H1 (cell line): Measurements from ENCODE around the gene DYNC2H1.

Experiments used
- FOSL1 ChIP-seq: IDR thresholded peaks from 2 replicates; pipeline ENCODE4 v1.6.1; 2011; ENCODE audit warnings: mild to moderate bottlenecking, low read depth, low read length, moderate library complexity; ENCODE audit not compliant: insufficient read depth
- GABPA ChIP-seq: IDR thresholded peaks from 2 replicates; pipeline ENCODE4 v1.6.1; 2011; ENCODE audit warnings: mild to moderate bottlenecking, low read length, moderate library complexity, borderline replicate concordance; ENCODE audit not compliant: insufficient read depth
- KDM5A ChIP-seq: fragments of 200-600 bp; IDR thresholded peaks from 2 replicates; pipeline ENCODE4 v1.7.1; 2012; ENCODE audit warnings: mild to moderate bottlenecking, low read length, inconsistent platforms, mixed read lengths
- SIN3A ChIP-seq, 2 experiments: IDR thresholded peaks in 1 of 2; conservative IDR thresholded peaks in 1 of 2; 2 replicates each; pipeline ENCODE4 v1.6.1; 2011 to 2012; ENCODE audit warnings: low read length in 2 of 2, improper control_type of control experiment in 1 of 2, low read depth in 1 of 2, mild to moderate bottlenecking in 1 of 2
- TAF1 ChIP-seq: IDR thresholded peaks from 2 replicates; pipeline ENCODE4 v1.6.1; 2011; ENCODE audit warnings: mild to moderate bottlenecking, low read depth, low read length
- TF ChIP-seq, protein P1 (sequence below), 3 experiments: IDR thresholded peaks; 1 replicate in 2 of 3; 2 replicates in 1 of 3; pipeline versions ENCODE4 v1.5.1 to v1.6.1; 2011; ENCODE audit warnings: low read length in 3 of 3, mild to moderate bottlenecking in 3 of 3, inconsistent platforms in 2 of 3, low read depth in 1 of 3, moderate library complexity in 1 of 3; ENCODE audit not compliant: insufficient read depth in 1 of 3; ENCODE audit errors: control extremely low read depth in 1 of 3

DNA sequence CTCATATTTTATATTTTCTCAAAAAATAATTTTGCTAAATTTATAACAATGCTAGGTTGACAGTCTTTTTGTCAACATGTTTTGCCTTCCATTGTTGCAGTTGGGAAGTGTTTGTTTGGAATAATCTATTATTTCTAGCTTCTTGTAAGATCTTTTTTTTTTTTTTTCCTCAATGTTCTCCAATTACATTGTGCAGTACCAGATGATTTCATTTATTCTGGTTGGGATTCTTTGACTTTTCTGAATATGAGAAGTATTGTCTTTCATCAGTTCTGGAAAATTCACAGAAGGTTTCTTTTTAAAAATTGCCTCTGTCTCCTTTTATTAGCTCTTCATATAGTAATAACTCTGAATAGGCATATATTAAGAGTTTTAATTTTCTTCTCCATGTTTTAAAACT lies 245.4 kb downstream of the DYNC2H1 start:
- TF ChIP-seq TAF1 (no peak), FOSL1 (no peak), SIN3A (conservative IDR thresholded peaks at IDR 0.05 in 1 of 2, IDR thresholded peaks at IDR 0.05 in 1 of 2; ENCODE audit: low read depth in 1 of 2, low read length in 2 of 2) (no peak), KDM5A (no peak), GABPA (no peak)
- TF ChIP-seq, protein P1, sequence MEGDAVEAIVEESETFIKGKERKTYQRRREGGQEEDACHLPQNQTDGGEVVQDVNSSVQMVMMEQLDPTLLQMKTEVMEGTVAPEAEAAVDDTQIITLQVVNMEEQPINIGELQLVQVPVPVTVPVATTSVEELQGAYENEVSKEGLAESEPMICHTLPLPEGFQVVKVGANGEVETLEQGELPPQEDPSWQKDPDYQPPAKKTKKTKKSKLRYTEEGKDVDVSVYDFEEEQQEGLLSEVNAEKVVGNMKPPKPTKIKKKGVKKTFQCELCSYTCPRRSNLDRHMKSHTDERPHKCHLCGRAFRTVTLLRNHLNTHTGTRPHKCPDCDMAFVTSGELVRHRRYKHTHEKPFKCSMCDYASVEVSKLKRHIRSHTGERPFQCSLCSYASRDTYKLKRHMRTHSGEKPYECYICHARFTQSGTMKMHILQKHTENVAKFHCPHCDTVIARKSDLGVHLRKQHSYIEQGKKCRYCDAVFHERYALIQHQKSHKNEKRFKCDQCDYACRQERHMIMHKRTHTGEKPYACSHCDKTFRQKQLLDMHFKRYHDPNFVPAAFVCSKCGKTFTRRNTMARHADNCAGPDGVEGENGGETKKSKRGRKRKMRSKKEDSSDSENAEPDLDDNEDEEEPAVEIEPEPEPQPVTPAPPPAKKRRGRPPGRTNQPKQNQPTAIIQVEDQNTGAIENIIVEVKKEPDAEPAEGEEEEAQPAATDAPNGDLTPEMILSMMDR (IDR thresholded peaks at IDR 0.05; ENCODE audit: control extremely low read depth in 1 of 3, insufficient read depth in 1 of 3, low read depth in 1 of 3, low read length in 3 of 3) = no peak
